NCI-H146 treated with DMSO at 0.1 percent for 48 hours (cell line): ENCODE measurements around the gene GLB1L3.
"Not testable (repeated sequence)": the region's sequence is repeated elsewhere in the genome, so short reads cannot be mapped to it uniquely, and the experiment has no call there.

Source experiments
- DNase-seq: peaks from one replicate; lab custom pipeline; 2025; ENCODE audit not compliant: unreplicated experiment; lab: John Stamatoyannopoulos, UW

Gene GLB1L3

GRCh38 chr11:134341805-134342571, 65.8 kb downstream of the GLB1L3 start:
- DNase-seq, result no peak

- no peak for DNase-seq
These were observed 66.6 kb downstream of the GLB1L3 start for GRCh38 chr11:134342572-134343340.

DNA sequence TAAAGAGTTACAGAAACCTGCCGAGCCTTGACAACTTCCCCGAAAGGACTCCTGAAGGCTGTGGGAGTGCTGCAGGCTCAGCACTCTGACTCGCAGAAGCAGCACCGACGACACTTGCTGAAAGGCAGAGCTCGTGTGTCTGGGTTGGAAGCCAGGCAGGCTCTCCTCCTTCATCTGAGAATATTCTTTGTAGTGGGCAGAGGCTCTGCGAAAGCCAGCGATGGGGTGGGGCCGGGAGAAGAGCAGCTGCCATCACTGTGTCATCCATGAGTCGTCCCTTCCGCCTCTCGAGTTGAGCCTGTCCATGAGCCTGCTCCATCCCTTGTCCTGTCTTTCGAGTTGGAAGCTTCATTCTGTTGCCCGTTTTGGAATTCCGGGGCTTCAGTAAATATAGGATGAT, 67.5 kb downstream of the GLB1L3 start:
- DNase-seq, result no peak

DNA sequence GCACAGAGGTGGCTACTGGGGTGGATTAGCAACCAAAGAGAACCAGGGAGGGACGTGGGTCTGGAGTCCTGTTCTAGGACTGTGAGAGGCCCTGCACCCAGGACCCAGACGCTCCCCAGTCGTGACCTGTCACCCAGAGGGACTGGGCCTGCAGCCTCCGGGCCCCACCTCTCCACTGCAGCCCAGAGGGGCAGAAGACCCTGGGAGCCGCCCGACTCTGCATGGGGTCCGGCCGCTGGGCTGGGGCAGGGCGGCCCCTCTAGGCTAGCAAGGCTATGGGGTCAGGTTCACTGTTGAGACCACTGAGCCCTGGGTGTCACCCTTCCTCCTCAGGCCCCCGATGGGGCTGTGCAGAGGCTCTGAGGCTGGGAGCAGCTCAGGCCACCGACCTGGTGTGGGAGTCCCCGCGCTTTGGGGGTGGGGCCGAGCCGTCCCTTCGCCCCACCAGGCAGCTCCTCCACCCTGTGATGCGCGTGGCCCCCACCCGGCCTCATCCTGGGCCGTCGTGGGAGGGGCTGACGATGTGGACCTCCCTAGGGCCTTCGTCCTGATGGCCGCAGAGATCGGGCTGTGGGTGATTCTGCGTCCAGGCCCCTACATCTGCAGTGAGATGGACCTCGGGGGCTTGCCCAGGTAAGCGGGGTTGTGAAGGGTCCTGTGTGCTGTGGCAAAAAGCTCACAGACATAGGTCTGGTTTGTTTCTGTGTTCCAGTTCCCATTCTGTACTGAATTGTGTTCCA, 68.5 kb downstream of the GLB1L3 start:
- DNase-seq, result not testable (repeated sequence)

DNA sequence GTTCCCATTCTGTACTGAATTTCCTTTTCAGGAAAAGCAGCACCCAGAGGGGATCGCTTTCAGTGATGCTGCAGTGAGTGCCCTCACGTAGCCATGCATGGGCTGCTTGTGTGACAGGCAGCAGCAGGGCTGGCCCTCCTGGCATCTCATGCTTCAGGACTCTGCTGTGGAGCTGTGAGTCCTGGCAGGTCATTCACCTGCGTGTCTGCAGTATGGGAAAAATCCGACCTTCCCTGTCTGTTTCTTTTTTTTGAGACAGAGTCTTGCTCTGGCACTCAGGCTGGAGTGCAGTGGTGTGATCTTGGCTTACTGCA, 69.0 kb downstream of the GLB1L3 start:
- DNase-seq, result no peak

- DNase-seq, result no peak
These were observed 70.2 kb downstream of the GLB1L3 start for GRCh38 chr11:134346101-134346975.

DNA sequence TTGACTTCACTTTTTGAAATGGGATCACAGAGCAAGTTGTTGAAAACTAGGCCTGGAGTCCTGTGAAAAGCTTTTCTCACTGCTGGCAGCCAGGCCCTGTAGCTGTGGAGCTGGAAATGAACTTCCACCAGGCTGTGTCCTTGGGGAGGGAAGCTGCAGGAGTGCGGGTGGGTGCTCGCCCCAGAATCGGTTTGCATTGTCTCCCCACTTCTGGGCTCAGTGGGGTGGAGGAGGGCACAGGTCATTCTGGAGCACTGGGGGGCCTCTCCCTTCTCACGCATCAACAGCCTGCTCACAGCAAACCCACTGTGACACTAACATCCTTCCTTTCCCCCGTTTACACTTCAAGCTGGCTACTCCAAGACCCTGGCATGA, 70.8 kb downstream of the GLB1L3 start:
- no peak for DNase-seq

- DNase-seq, result no peak
These were observed 71.3 kb downstream of the GLB1L3 start for GRCh38 chr11:134347441-134347840.

- no peak for DNase-seq
These were observed 73.1 kb downstream of the GLB1L3 start for GRCh38 chr11:134349109-134349801.

GRCh38 chr11:134349802-134350355, 73.7 kb downstream of the GLB1L3 start:
- DNase-seq, result no peak

GRCh38 chr11:134350381-134350780, 74.2 kb downstream of the GLB1L3 start:
- no peak for DNase-seq

- DNase-seq, result no peak
These were observed 75.9 kb downstream of the GLB1L3 start for GRCh38 chr11:134352111-134352510.

- DNase-seq, result no peak
These were observed 79.0 kb downstream of the GLB1L3 start for GRCh38 chr11:134355136-134355535.

- no peak for DNase-seq
These were observed 79.5 kb downstream of the GLB1L3 start for GRCh38 chr11:134355656-134356055.

- no peak for DNase-seq
These were observed 80.7 kb downstream of the GLB1L3 start for GRCh38 chr11:134356656-134357544.

DNA sequence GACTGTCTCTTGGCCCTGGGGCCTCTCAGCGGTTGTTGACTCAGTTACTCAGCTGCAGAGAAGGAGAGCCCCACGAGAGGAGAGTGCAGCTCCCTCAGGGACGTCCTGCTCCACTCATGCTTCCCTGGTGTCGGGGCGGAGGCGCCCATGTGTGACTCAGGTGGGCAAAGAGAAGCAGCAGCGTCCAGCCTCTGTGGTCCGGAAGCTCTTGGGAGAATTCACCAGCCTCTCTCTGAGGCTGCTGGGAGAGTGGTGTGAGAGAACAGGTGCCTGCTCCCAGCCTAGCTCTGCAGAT, 81.3 kb downstream of the GLB1L3 start:
- no peak for DNase-seq

DNA sequence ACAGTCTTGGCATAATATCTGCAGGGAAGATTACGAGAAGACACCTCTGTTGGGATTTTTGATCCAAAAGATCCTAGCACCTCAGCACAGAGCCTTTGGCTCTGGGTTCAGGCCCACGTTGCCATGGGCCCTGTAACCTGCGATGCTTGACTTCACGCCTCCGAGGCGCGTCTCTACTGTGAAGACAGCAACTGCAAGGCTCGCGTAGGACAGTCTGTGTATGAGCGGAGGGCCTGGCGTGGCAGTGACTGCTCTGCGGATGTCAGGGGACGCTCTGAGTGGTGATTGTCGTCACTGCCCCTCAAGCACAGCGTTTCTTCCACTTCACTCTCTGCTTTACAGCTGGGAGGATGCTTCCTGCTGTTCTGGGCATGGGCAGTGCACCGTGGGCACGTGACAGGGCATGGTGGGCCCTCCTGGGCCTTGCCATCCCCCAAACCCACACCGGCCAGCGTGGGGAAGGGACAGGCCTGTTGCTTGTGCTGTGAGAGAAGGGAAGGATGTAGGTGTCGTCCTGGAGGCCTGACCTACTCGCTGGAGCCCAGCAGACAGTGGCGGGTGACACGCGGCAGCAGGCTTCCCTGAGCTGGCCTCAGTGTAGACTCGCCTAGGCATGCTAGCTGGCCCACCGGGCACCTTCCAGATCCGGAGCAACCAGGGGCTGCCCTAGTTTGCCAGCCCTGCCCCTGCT, 82.1 kb downstream of the GLB1L3 start:
- DNase-seq, result no peak

GRCh38 chr11:134358856-134359490, 82.8 kb downstream of the GLB1L3 start:
- no peak for DNase-seq
